Measurements from ENCODE around the gene ZGRF1. TPM values are rescaled to one million over a fixed set of nuclear protein-coding genes. Genes with fewer than 3 reads are reported as not detected.
"Not testable (repeated sequence)": the region's sequence is repeated elsewhere in the genome, so short reads cannot be mapped to it uniquely, and the experiment has no call there.

ZGRF1 gene
- total RNA-seq, 1 experiment from 2014 or later, result 10.5 TPM

- H3K9me3 Mint-ChIP-seq (ENCODE audit: low read depth, unreplicated experiment), result no peaks in the 10 kb centered on the region
- CTCF ChIA-PET, result no interaction called here
- peaks cover under 1% of the 10 kb centered on the region for H3K4me1 Mint-ChIP-seq (ENCODE audit: low read depth, unreplicated experiment)
- intact Hi-C loops (cut with micrococcal nuclease; ENCODE audit: unreplicated experiment), result loop anchor here (1.0 to 10.0 kb wide), 4 partner anchors 79 to 458 kb away; no protein-coding TSS in a partner anchor
- TF ChIP-seq, protein P1, sequence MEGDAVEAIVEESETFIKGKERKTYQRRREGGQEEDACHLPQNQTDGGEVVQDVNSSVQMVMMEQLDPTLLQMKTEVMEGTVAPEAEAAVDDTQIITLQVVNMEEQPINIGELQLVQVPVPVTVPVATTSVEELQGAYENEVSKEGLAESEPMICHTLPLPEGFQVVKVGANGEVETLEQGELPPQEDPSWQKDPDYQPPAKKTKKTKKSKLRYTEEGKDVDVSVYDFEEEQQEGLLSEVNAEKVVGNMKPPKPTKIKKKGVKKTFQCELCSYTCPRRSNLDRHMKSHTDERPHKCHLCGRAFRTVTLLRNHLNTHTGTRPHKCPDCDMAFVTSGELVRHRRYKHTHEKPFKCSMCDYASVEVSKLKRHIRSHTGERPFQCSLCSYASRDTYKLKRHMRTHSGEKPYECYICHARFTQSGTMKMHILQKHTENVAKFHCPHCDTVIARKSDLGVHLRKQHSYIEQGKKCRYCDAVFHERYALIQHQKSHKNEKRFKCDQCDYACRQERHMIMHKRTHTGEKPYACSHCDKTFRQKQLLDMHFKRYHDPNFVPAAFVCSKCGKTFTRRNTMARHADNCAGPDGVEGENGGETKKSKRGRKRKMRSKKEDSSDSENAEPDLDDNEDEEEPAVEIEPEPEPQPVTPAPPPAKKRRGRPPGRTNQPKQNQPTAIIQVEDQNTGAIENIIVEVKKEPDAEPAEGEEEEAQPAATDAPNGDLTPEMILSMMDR (IDR thresholded peaks at IDR 0.05; ENCODE audit: unreplicated experiment), result no peak
- peak; percentile 9 for DNase-seq
- peaks cover 37% of the 10 kb centered on the region for H3K27me3 Mint-ChIP-seq (ENCODE audit: unreplicated experiment)
- peak overlapping the region; percentile 68 for H3K4me3 Mint-ChIP-seq (ENCODE audit: low read depth, unreplicated experiment)
- H3K36me3 Mint-ChIP-seq (ENCODE audit: insufficient read depth, unreplicated experiment), result no peaks in the 10 kb centered on the region
- no TSS peak for BruUV-seq (replicated peaks)
- no peak overlapping the region for H3K27ac Mint-ChIP-seq (ENCODE audit: unreplicated experiment)
Observed at GRCh38 chr4:112523008-112523721, 113.5 kb downstream of the ZGRF1 start.

GRCh38 chr4:112522431-112522830, 114.3 kb downstream of the ZGRF1 start:
- H3K4me1 Mint-ChIP-seq (ENCODE audit: low read depth, unreplicated experiment); CTCF ChIA-PET; H3K27ac Mint-ChIP-seq (ENCODE audit: unreplicated experiment): not testable (repeated sequence)

GRCh38 chr4:112521123-112522023, 115.3 kb downstream of the ZGRF1 start:
- CTCF ChIA-PET, result no interaction called here
- Mint-ChIP-seq H3K4me3 (ENCODE audit: low read depth, unreplicated experiment) (no peak overlapping the region), H3K36me3 (ENCODE audit: insufficient read depth, unreplicated experiment) (no peaks in the 10 kb centered on the region), H3K9me3 (ENCODE audit: low read depth, unreplicated experiment) (no peaks in the 10 kb centered on the region), H3K27me3 (ENCODE audit: unreplicated experiment) (peaks cover 55% of the 10 kb centered on the region), H3K4me1 (ENCODE audit: low read depth, unreplicated experiment) (peaks cover 18% of the 10 kb centered on the region), H3K27ac (ENCODE audit: unreplicated experiment) (no peak overlapping the region)
- no TSS peak for BruUV-seq (replicated peaks)
- intact Hi-C loops (cut with micrococcal nuclease; ENCODE audit: unreplicated experiment), result loop anchor here (5.0 to 10.0 kb wide), 3 partner anchors 81 to 457 kb away; no protein-coding TSS in a partner anchor
- TF ChIP-seq, protein P1 (IDR thresholded peaks at IDR 0.05; ENCODE audit: unreplicated experiment), result no peak
- DNase-seq, result no peak

More at GRCh38 chr4:112522431-112522830, 114.3 kb downstream of the ZGRF1 start:
- H3K27me3 Mint-ChIP-seq (ENCODE audit: unreplicated experiment), result peaks cover 44% of the 10 kb centered on the region
- not testable (repeated sequence) for H3K9me3 Mint-ChIP-seq (ENCODE audit: low read depth, unreplicated experiment); H3K4me3 Mint-ChIP-seq (ENCODE audit: low read depth, unreplicated experiment); BruUV-seq (replicated peaks); H3K36me3 Mint-ChIP-seq (ENCODE audit: insufficient read depth, unreplicated experiment); DNase-seq
- intact Hi-C loops (cut with micrococcal nuclease; ENCODE audit: unreplicated experiment), result loop anchor here (5.0 to 10.0 kb wide), 3 partner anchors 80 to 458 kb away; no protein-coding TSS in a partner anchor

DNA sequence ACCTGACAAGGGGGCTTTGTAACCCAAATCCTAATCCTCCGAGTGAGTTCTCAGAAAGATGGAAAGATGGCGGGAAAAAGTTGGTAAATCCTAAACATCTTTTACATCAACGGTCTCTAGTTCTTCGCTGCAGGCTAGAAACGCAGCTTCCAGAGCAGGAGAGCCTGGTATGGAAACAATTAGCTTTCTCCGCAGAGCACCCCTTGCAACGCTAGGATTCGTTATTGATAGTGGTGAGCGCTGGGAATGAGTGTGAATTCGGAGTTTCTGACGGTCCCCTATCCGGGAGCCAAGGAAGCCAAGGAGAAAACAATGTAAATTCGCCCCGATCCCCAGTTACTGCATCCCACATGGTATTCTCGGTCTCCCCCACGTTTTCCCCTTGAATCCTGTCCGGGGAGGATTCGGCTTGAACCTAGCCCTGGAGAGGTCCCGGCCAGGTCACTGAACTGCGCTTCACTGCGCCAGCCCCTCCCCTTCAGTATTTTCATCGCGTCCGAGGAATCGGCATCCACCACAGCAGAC, 116.0 kb downstream of the ZGRF1 start:
- CTCF ChIA-PET, result no interaction called here
- Mint-ChIP-seq H3K27me3 (ENCODE audit: unreplicated experiment) (peaks cover 62% of the 10 kb centered on the region), H3K36me3 (ENCODE audit: insufficient read depth, unreplicated experiment) (peaks cover 2% of the 10 kb centered on the region), H3K4me3 (ENCODE audit: low read depth, unreplicated experiment) (no peak overlapping the region), H3K9me3 (ENCODE audit: low read depth, unreplicated experiment) (no peaks in the 10 kb centered on the region), H3K27ac (ENCODE audit: unreplicated experiment) (no peak overlapping the region), H3K4me1 (ENCODE audit: low read depth, unreplicated experiment) (peaks cover 20% of the 10 kb centered on the region)
- intact Hi-C loops (cut with micrococcal nuclease; ENCODE audit: unreplicated experiment), result loop anchor here (5.0 to 10.0 kb wide), 3 partner anchors 82 to 456 kb away; no protein-coding TSS in a partner anchor
- no TSS peak for BruUV-seq (replicated peaks)
- DNase-seq, result no peak
- TF ChIP-seq, protein P1 (IDR thresholded peaks at IDR 0.05; ENCODE audit: unreplicated experiment), result no peak
